Breast epithelium (tissue), 4 donors: ENCODE results near the gene COA1. TPM values are rescaled to one million over a fixed set of nuclear protein-coding genes. Genes with fewer than 3 reads are reported as not detected.

Experiments used
- DNase-seq, 2 donors: peaks; one replicate each; pipeline ENCODE4 v3.0.0-alpha.2; 2019; ENCODE audit warnings: low spot score in 2 of 2
- H3K27ac ChIP-seq, 2 donors: fragments of 200-600 bp; sonication (generic) in 1 of 2; one replicate each; pipeline ENCODE4 v1.5.1; 2016 to 2019; ENCODE audit warnings: mild to moderate bottlenecking in 1 of 2
- H3K27me3 ChIP-seq, 2 donors: fragments of 200-600 bp; sonication (generic) in 1 of 2; one replicate each; pipeline versions ENCODE4 v1.5.1 to v1.6.0; 2017 to 2019; ENCODE audit warnings: control low read depth in 1 of 2, mild to moderate bottlenecking in 1 of 2
- H3K36me3 ChIP-seq: fragments of 200-600 bp; one replicate; pipeline ENCODE4 v1.5.1; 2019
- H3K4me1 ChIP-seq, 2 donors: fragments of 200-600 bp; sonication (generic); one replicate each; pipeline ENCODE4 v1.5.1; 2016 to 2019; ENCODE audit warnings: control low read depth in 1 of 2
- H3K4me3 ChIP-seq, 3 donors: fragments of 200-600 bp; sonication (generic); 1 replicate in 2 of 3; 2 replicates in 1 of 3; pipeline ENCODE4 v1.5.1; 2016 to 2019; ENCODE audit warnings: mild to moderate bottlenecking in 3 of 3, moderate library complexity in 2 of 3
- H3K9me3 ChIP-seq, 2 donors: fragments of 200-600 bp; sonication (generic) in 1 of 2; one replicate each; pipeline ENCODE4 v1.5.1; 2016 to 2019; ENCODE audit warnings: control low read depth in 1 of 2
- CTCF ChIP-seq, 3 donors: fragments of 450-650 bp; IDR thresholded peaks; one replicate each; pipeline ENCODE4 v1.5.1; 2016 to 2017; ENCODE audit warnings: antibody characterized with exemption in 3 of 3, mild to moderate bottlenecking in 3 of 3, moderate library complexity in 3 of 3
- POLR2A ChIP-seq: fragments of 450-650 bp; IDR thresholded peaks from one replicate; pipeline ENCODE4 v1.6.1; 2016; ENCODE audit warnings: antibody characterized with exemption, mild to moderate bottlenecking, moderate library complexity
- POLR2AphosphoS5 ChIP-seq, 3 donors: sonication (generic); formaldehyde crosslinking; IDR thresholded peaks; one replicate each; pipeline ENCODE4 v1.6.1; 2017; ENCODE audit warnings: antibody characterized with exemption in 3 of 3
- intact Hi-C: fragments of 100-400 bp; cut with DNase I; formaldehyde crosslinking; loops from one replicate; pipeline ENCODE4 v1.15.1; 2023; ENCODE audit warnings: low total_unique reads
- total RNA-seq, 3 donors: library from RNA; depleted of rRNA; stranded (reverse); fragments of >200 nt; gene quantifications; one replicate each; pipeline ENCODE4 v1.1.0, GENCODE V29; 2016

The COA1 gene
- total RNA-seq, 3 donors from 2014 or later = 39.0 to 94.3 (median 91.4) TPM

DNA sequence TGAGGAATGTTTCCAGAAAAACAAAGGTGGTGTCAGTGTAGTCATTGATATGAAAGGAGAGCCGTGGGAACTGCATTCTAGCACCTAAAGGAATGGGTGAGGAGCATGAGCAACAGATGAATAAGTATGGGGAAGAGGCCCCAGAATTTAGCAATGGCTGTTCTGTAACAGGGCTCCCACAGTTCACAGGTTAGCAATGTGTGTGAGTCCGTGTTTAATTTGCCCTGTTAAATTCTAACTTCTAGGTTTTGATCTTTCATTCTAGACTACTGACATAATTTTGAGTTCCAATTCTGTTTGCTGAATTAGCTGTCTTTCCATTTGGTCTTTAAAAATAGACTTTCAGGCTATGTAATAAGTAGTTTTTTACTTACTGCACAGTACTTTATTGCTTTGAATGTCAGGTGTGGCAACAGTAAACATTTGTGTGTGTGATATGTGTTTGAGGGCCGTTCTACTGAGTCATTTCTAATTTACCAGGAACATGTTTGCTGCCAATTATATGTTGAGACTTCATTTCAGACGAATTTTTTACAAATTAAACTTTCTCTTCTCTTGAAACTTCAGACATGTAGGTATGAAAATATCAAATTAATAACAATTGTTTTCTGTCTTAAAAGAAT, 137.7 kb downstream of the COA1 start:
- Histone ChIP-seq H3K4me3 (no peak overlapping the region), H3K36me3 (no peaks in the 10 kb centered on the region), H3K27ac (no peak overlapping the region), H3K27me3 (no peaks in the 10 kb centered on the region), H3K9me3 (no peaks in the 10 kb centered on the region), H3K4me1 (no peaks in the 10 kb centered on the region)
- no peak for TF ChIP-seq POLR2AphosphoS5 (IDR thresholded peaks at IDR 0.05)
- TF ChIP-seq POLR2A = no peak
- no peak for TF ChIP-seq CTCF (IDR thresholded peaks at IDR 0.05)
- intact Hi-C loops = no loop called here
- no peak for DNase-seq

DNA sequence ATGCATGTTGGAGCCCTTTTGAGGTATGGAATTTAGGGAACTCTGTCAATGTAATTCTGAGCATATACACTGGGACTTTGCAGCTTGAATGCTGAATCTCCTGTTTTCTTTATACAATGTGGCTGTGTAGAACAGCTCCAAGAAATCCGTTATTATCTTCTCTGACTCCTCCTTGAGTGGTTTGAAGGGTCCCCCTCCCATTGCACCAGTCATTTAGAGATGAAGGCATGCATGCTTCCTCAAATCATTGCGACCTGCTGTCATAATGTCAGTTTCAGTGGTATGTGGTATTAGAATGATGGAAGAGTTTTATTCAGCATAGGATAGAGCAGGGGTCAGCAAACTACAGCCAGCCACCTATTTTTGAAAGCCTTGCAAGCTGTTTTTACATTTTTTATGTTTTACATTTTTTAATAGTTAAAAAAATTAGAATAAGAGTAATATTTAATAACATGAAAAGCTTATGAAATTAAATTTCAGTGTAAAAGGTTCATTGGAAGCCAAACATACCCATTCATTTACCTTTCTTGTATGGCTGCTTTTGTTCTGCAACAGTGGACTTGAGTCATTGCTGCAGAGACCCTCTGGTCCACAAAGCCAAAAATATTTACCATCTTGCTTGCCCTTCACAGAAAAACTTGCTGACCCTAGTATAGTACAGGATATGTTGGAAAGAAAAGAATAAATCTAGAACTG, 138.3 kb downstream of the COA1 start:
- Histone ChIP-seq H3K27ac (no peak overlapping the region), H3K27me3 (no peaks in the 10 kb centered on the region), H3K36me3 (no peaks in the 10 kb centered on the region), H3K9me3 (no peaks in the 10 kb centered on the region), H3K4me3 (no peak overlapping the region), H3K4me1 (no peaks in the 10 kb centered on the region)
- intact Hi-C loops = no loop called here
- no peak for TF ChIP-seq POLR2A
- no peak for TF ChIP-seq POLR2AphosphoS5 (IDR thresholded peaks at IDR 0.05)
- TF ChIP-seq CTCF (IDR thresholded peaks at IDR 0.05) = no peak
- DNase-seq = no peak

- H3K4me1 ChIP-seq = no peaks in the 10 kb centered on the region
Measured at GRCh38 chr7:43589728-43590127, 139.6 kb downstream of the COA1 start.

More at GRCh38 chr7:43589728-43590127, 139.6 kb downstream of the COA1 start:
- Histone ChIP-seq H3K4me3 (no peak overlapping the region), H3K27ac (no peak overlapping the region), H3K27me3 (no peaks in the 10 kb centered on the region), H3K9me3 (no peaks in the 10 kb centered on the region), H3K36me3 (no peaks in the 10 kb centered on the region)
- TF ChIP-seq POLR2AphosphoS5 (IDR thresholded peaks at IDR 0.05) = no peak
- no peak for TF ChIP-seq POLR2A
- TF ChIP-seq CTCF (IDR thresholded peaks at IDR 0.05) = no peak
- intact Hi-C loops = no loop called here
- no peak for DNase-seq

Other genes starting within 250 kb of the COA1 start
- gene STK17A, start 146.4 kb downstream of the COA1 start, total RNA-seq = 10 to 100 TPM; 13.3 to 24.3 (median 24.1) TPM
- gene BLVRA, start 29.2 kb upstream of the COA1 start, total RNA-seq = 10 to 100 TPM; 56.9 to 80.6 (median 62.9) TPM
- gene MRPS24, start 140.0 kb upstream of the COA1 start, total RNA-seq = 10 to 100 TPM; 75.4 to 86.1 (median 81.0) TPM
- gene URGCP, start 177.1 kb upstream of the COA1 start, total RNA-seq = 10 to 100 TPM; 29.2 to 39.2 (median 29.9) TPM
- 10 to 100 TPM; 14.7 to 34.1 (median 15.4) TPM for gene UBE2D4, start 196.9 kb upstream of the COA1 start, total RNA-seq